Measurements from ENCODE around the gene COL27A1. TPM values are rescaled to one million over a fixed set of nuclear protein-coding genes. Genes with fewer than 3 reads are reported as not detected.

The COL27A1 gene
- total RNA-seq, 1 experiment from 2014 or later = 12.0 TPM

DNA sequence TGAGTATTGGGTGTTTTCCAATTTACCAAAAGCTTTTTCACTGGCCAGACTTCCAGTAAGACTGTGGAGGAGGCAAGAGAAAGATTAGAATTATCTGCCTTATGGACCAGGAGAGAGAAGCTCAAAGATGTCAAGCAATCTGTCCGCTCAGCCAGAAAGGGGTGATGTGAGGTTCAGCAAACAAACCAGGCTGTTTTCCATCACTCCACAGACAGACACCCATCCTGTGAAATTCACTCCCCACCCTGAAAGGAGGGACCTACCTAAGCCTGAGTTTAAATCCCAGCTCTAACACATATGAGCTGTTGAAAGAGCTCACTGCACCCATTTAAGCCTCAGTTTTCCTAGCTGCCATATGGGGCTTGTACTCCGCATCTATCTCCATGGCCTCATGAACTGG, 14.9 kb upstream of the COL27A1 start:
- H4K20me1 ChIP-seq (ENCODE audit: insufficient read depth) = no peaks in the 10 kb centered on the region
- H3K36me3 ChIP-seq (ENCODE audit: control insufficient read depth in 1 of 2, insufficient read depth in 2 of 2, low read length in 2 of 2) = no peaks in the 10 kb centered on the region
- intact Hi-C loops (cut with micrococcal nuclease) = no loop called here
- no peak overlapping the region for H3K9ac ChIP-seq (ENCODE audit: low read length)
- BruUV-seq (replicated peaks) = no TSS peak
- no peak overlapping the region for H3K4me2 ChIP-seq (ENCODE audit: low read length)
- no peak for ATAC-seq
- POLR2A ChIA-PET = interaction anchor here (0.5 kb wide), 1 partner anchor 42 kb away, joined by 6 read pairs; no protein-coding TSS in a partner anchor
- H3K27ac ChIP-seq (ENCODE audit: low read depth, low read length) = no peak overlapping the region
- CTCF ChIA-PET = no interaction called here
- no peak overlapping the region for H3K4me3 ChIP-seq (replicated peaks in 1 of 2; ENCODE audit: low read depth in 1 of 2, low read length in 2 of 2)
- peaks cover 25% of the 10 kb centered on the region for H3K27me3 ChIP-seq (ENCODE audit: insufficient read depth, low read length)
- no peak overlapping the region for H2AFZ ChIP-seq (ENCODE audit: low read depth, low read length, poor library complexity, severe bottlenecking)
- no peaks in the 10 kb centered on the region for H3K9me2 ChIP-seq (ENCODE audit: insufficient read depth)
- DNase-seq (ENCODE audit: low read depth, low spot score) = no peak
- H3K4me1 ChIP-seq (ENCODE audit: control insufficient read depth in 1 of 2, insufficient read depth in 2 of 2, low read length in 2 of 2) = no peaks in the 10 kb centered on the region
- H3K9me3 ChIP-seq (ENCODE audit: control insufficient read depth in 1 of 2, insufficient read depth in 1 of 2, low read depth in 1 of 2, low read length in 2 of 2) = no peaks in the 10 kb centered on the region
- no peaks in the 10 kb centered on the region for H3K79me2 ChIP-seq (ENCODE audit: insufficient read depth, low read length)
- RAD21 ChIA-PET (ENCODE audit: low non-redundant PET in 1 of 2, low total read pairs in 2 of 2, uncharacterized antibody in 2 of 2, unreplicated experiment in 2 of 2) = no interaction called here
- TF ChIP-seq EGR1 (IDR thresholded peaks at IDR 0.05; ENCODE audit: low read depth) = no peak

DNA sequence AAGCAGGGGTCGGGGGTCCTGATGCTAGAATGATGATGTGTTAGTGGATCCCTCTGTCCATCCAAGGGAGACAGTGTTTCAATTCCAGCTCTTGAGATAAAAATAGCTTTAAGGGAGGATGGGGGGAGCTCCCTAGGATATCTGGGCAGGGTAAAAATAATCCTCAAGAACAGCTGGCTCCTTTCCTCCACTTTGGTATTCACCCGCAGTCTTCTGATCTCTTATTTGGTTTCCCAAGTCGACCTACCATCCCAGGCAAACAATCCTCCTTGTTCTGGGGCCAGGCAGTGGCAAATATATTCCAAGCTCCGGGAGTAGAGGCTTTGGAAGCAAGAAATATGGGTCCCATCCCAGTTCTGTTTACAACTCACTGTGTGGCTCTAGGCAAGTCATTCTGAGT, 14.5 kb upstream of the COL27A1 start:
- DNase-seq (ENCODE audit: low read depth, low spot score) (no peak), ATAC-seq (no peak)
- intact Hi-C loops (cut with micrococcal nuclease) = no loop called here
- ChIA-PET POLR2A (no interaction called here), RAD21 (ENCODE audit: low non-redundant PET in 1 of 2, low total read pairs in 2 of 2, uncharacterized antibody in 2 of 2, unreplicated experiment in 2 of 2) (no interaction called here), CTCF (no interaction called here)
- no peaks in the 10 kb centered on the region for H3K9me3 ChIP-seq (ENCODE audit: control insufficient read depth in 1 of 2, insufficient read depth in 1 of 2, low read depth in 1 of 2, low read length in 2 of 2)
- H3K27ac ChIP-seq (ENCODE audit: low read depth, low read length) = no peak overlapping the region
- H4K20me1 ChIP-seq (ENCODE audit: insufficient read depth) = no peaks in the 10 kb centered on the region
- H3K4me1 ChIP-seq (ENCODE audit: control insufficient read depth in 1 of 2, insufficient read depth in 2 of 2, low read length in 2 of 2) = no peaks in the 10 kb centered on the region
- H3K4me2 ChIP-seq (ENCODE audit: low read length) = no peak overlapping the region
- peaks cover 27% of the 10 kb centered on the region for H3K27me3 ChIP-seq (ENCODE audit: insufficient read depth, low read length)
- H2AFZ ChIP-seq (ENCODE audit: low read depth, low read length, poor library complexity, severe bottlenecking) = no peak overlapping the region
- H3K9me2 ChIP-seq (ENCODE audit: insufficient read depth) = no peaks in the 10 kb centered on the region
- no peak overlapping the region for H3K9ac ChIP-seq (ENCODE audit: low read length)
- BruUV-seq (replicated peaks) = no TSS peak
- H3K36me3 ChIP-seq (ENCODE audit: control insufficient read depth in 1 of 2, insufficient read depth in 2 of 2, low read length in 2 of 2) = no peaks in the 10 kb centered on the region
- no peak overlapping the region for H3K4me3 ChIP-seq (replicated peaks in 1 of 2; ENCODE audit: low read depth in 1 of 2, low read length in 2 of 2)
- H3K79me2 ChIP-seq (ENCODE audit: insufficient read depth, low read length) = no peaks in the 10 kb centered on the region
- TF ChIP-seq POLR2AphosphoS5 (IDR thresholded peaks at IDR 0.05; ENCODE audit: low read depth, low read length) = no peak
- TF ChIP-seq, protein P1, sequence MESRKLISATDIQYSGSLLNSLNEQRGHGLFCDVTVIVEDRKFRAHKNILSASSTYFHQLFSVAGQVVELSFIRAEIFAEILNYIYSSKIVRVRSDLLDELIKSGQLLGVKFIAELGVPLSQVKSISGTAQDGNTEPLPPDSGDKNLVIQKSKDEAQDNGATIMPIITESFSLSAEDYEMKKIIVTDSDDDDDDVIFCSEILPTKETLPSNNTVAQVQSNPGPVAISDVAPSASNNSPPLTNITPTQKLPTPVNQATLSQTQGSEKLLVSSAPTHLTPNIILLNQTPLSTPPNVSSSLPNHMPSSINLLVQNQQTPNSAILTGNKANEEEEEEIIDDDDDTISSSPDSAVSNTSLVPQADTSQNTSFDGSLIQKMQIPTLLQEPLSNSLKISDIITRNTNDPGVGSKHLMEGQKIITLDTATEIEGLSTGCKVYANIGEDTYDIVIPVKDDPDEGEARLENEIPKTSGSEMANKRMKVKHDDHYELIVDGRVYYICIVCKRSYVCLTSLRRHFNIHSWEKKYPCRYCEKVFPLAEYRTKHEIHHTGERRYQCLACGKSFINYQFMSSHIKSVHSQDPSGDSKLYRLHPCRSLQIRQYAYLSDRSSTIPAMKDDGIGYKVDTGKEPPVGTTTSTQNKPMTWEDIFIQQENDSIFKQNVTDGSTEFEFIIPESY (IDR thresholded peaks at IDR 0.05; ENCODE audit: extremely low read depth, insufficient replicate concordance, low read length) = no peak
- no peak for TF ChIP-seq EZH2phosphoT487 (IDR thresholded peaks at IDR 0.05; ENCODE audit: borderline replicate concordance)
- TF ChIP-seq ZFX (IDR thresholded peaks at IDR 0.05) = no peak
- no peak for TF ChIP-seq EZH2 (IDR thresholded peaks at IDR 0.05)
- TF ChIP-seq, protein P2, sequence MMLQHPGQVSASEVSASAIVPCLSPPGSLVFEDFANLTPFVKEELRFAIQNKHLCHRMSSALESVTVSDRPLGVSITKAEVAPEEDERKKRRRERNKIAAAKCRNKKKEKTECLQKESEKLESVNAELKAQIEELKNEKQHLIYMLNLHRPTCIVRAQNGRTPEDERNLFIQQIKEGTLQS (IDR thresholded peaks at IDR 0.05) = no peak
- no peak for TF ChIP-seq SP1 (IDR thresholded peaks at IDR 0.05; ENCODE audit: low read depth)
- no peak for TF ChIP-seq FOSL1 (IDR thresholded peaks at IDR 0.05; ENCODE audit: low read depth)
- TF ChIP-seq, protein P3, sequence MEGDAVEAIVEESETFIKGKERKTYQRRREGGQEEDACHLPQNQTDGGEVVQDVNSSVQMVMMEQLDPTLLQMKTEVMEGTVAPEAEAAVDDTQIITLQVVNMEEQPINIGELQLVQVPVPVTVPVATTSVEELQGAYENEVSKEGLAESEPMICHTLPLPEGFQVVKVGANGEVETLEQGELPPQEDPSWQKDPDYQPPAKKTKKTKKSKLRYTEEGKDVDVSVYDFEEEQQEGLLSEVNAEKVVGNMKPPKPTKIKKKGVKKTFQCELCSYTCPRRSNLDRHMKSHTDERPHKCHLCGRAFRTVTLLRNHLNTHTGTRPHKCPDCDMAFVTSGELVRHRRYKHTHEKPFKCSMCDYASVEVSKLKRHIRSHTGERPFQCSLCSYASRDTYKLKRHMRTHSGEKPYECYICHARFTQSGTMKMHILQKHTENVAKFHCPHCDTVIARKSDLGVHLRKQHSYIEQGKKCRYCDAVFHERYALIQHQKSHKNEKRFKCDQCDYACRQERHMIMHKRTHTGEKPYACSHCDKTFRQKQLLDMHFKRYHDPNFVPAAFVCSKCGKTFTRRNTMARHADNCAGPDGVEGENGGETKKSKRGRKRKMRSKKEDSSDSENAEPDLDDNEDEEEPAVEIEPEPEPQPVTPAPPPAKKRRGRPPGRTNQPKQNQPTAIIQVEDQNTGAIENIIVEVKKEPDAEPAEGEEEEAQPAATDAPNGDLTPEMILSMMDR (IDR thresholded peaks at IDR 0.05 in 2 of 3, conservative IDR thresholded peaks at IDR 0.05 in 1 of 3; ENCODE audit: borderline replicate concordance in 1 of 3, insufficient read depth in 1 of 3, low read depth in 2 of 3, low read length in 2 of 3) = no peak
- no peak for TF ChIP-seq POLR2A (IDR thresholded peaks at IDR 0.05; ENCODE audit: borderline replicate concordance, extremely low read depth, insufficient read depth, insufficient read length)
- TF ChIP-seq, protein P4, sequence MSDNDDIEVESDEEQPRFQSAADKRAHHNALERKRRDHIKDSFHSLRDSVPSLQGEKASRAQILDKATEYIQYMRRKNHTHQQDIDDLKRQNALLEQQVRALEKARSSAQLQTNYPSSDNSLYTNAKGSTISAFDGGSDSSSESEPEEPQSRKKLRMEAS (IDR thresholded peaks at IDR 0.05) = no peak

Measured in HCT116 (cell line).